ENCODE measurements around the gene CLEC7A.

The CLEC7A gene

DNA sequence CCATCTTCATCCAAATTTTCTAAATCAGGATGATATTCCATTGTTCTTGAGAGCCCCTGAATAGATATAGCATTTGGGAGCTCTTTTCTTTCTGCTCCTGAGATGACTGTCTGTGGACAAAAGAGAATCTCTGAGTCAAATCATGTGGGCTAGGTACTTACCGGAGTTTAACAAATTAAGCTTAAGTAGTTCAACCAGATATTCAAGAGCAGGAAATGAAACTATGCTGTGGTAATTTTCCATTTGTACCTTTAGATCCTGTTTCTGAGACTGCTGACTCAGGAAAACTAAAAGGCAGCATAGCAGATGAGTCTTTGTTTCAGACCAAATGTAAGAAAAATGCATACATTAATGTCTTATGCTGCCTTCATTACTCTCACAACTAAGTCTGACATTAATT, at the start of gene CLEC7A:
CLEC7A (minus strand) TSS at position 158 of the 400 bp plus-strand sequence; CDS start at position 41, 117 bp downstream.
- FAIRE-seq (no peak), DNase-seq (ENCODE audit: insufficient read length, low spot score) (no peak)

DNA sequence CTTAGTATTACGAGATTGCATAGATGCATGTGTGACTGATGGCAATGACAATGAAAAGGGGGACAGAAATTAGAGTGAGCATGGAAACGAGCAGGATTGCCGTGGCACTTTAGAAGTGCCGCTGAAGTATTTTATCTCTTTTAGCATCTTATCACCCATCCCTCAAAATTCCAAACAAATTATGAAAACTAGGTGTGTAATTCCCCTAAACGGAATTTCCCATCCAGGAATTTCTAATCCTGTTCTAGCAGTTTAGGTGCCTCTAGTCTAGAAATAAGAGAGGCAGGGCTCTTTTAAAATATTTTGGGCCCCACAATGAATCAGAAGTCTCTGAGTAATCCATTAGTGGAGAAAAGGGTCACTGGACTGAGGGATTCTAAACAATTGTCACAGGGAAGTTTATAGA, 49.8 kb upstream of the CLEC7A start:
- DNase-seq (ENCODE audit: insufficient read length, low spot score) (no peak), FAIRE-seq (peak; percentile 9)

DNA sequence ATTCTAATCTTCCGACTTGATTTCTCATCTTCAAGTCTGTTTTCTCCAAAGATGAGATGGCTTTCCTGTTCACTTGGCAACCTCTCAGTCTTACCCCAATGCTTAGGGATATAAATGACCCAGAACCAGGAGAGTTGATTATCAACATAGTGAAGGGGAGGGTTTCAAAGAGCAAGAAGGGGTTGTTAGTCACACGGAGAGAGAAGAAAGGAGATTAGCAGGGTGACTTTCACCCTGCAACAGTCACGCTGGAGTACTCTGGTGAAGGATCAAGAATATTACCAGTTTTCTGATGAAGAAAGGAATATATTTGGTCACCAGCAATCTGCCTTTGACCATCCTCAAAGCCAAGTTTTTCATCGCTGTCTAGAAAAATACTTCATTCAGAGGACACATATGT, 48.8 kb upstream of the CLEC7A start, which contains the start of gene TMEM52B:
TMEM52B (plus strand) TSS at position 212 of the 400 bp plus-strand sequence. CDS start 543 bp downstream, outside the sequence.
- FAIRE-seq (no peak), DNase-seq (ENCODE audit: insufficient read length, low spot score) (no peak)

DNA sequence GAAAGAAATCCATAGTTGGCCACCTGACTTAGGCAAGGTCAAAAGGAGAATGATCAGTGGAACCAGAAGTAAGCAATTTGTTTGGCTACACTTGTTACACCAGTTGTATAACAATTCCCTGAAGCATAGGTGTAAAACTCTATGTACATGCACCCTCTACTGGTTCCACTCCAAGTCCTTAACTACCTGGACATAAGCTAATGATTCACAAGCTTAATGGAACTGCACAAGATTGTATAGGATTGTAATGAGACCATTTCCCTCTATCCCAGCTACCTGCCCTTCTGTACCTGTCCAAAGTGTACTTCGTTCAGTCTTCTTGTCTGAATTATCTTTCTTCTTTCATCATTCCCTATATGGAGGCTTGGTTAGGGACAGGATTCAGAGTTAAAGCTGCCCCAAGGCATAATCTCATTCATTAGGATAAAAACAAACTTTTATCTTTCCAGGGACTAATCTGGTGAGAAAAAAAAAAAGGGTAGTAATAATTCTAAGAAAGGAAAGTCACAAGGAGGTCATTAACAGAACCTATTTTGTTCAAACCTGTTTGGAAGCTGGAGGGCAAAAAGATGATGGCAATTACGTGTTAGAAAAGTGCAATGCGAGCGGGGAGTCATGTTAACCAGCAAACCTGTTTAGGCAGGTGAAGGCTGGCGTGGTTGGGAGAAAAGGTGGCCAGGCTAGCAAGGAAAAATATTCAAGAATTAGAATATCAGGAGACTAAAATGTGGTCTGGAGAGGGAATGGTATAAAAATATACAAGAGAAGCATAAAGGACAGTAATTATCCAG, 46.0 kb upstream of the CLEC7A start:
- FAIRE-seq, result peak; percentile 16
- no peak for DNase-seq (ENCODE audit: insufficient read length, low spot score)

DNA sequence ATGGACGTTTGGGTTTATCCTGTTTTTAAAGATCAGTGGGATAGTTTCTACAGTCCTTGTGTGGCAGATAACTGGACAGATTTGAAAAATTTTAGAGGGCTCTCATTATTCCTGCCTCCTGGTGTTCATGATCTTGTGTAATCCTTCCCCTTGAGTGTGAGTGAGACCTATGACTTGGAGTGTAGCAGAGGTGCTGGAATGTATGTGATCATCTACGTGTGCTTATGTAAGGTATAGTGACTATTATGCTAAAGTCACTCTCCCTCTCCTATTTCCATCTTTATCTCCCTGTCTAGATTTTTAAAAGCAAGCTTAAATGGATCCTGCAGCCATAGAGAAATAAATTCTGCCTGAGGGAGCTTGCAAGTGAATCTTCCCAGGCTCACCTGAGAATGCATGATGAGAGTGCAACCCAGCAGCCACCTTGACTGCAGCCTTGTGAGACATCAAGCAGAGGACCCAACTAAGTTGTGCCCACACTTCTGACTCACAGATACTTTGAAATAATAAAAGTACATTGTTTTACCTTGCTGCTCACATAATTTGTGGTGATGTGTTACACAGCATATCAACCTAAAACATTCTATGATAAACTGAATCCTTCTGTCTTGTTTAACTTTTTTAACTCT, 45.1 kb upstream of the CLEC7A start:
- FAIRE-seq, result no peak

DNA sequence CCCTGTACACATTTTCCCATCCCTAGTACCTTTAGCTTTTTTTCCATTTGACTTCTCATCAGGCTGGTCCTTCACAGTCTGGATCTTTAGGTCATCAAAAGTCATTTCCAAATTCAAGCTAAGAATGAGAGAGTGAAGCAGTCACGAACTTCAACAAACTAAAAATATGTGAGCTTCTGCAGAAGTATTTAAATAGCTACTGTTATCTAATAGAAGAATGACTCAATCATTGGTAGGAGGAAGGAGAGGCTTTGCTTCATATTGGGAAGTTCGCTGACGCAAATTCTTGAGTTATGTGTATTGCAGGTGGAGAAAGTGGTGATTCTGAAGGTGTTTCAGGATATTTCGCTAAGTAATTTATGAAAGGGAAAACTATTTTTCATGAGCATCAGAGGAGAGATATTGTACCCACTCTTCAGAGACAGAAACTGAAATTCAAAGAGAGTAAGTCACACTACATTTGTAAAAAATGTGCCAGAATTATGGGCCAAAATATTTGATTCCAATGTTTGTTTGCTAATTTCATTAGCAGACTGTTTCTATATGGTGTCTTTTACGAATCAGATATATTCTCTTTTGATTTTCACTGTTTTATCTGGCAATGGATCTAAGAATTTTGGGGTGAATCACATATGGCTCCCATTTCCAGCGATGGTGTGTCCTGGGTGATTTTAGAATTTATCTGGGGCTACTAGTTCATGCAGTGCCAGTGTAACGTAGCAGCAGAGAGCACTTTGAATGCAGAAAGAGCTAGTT, 42.2 kb upstream of the CLEC7A start, which contains the start of gene OLR1:
OLR1 (minus strand) TSS at position 160 of the 756 bp plus-strand sequence; CDS start at position 105, 55 bp downstream.
- DNase-seq (ENCODE audit: insufficient read length, low spot score) (no peak), FAIRE-seq (peak; percentile 48)

More for the DNA sequence above, 45.1 kb upstream of the CLEC7A start:
- no peak for DNase-seq (ENCODE audit: insufficient read length, low spot score)

DNA sequence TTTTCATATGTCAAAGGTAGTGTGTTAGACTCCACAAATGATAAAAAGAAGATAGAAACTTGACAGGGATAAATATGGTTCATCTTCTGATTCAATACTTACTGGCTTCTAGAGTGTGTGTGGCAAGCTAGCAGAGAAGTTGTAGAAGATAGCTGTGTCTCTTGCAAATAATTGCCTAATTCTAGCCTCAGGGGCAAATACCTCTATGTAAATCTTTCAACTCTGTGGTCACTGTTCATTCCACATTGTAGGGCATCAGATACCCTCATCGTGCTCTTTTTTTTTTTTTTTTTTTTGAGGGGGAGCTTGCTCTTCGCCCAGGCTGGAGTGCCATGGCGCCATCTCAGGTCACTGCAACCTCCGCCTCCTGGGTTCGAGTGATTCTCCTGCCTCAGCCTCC, 40.2 kb upstream of the CLEC7A start:
- DNase-seq (ENCODE audit: insufficient read length, low spot score) (peak; percentile 77), FAIRE-seq (no peak)

DNA sequence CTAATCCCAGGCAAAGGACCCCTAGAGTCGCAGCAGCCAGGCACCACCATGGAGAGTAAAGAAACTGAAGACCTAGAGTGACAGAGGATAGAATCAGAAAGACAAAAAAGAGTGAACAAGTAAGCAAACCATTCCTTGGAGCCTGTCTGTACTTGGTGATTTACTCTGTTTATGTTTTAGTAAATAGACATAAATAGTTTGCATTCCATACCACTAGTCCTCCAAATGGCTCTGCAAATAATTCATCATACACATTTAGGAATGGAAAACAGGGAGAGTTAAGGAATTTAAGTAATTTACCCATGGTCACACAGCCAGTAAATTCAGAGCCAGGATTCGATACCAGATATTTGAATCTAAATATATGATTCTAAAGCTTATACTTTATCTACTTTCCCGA, 39.1 kb upstream of the CLEC7A start:
- no peak for FAIRE-seq
- no peak for DNase-seq (ENCODE audit: insufficient read length, low spot score)

DNA sequence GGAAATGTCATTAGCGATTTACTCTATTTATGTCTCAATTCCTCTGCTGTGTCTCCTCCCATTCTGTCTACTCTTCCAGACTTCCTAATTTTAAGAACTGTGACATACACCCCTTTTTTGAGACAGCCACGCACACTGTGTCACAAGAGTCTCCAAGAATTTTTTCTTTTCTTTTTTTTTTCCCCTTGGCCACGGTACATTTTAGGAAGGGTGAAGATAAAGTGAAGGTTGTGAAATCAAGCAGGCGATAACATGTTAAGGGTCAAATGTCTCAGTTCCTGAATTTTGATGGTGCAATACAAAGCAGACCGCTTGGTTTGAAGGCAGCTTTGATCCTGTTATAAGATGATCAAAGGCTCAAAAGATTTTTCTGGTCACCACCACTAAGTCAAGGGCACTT, 37.6 kb upstream of the CLEC7A start:
- no peak for FAIRE-seq
- no peak for DNase-seq (ENCODE audit: insufficient read length, low spot score)

DNA sequence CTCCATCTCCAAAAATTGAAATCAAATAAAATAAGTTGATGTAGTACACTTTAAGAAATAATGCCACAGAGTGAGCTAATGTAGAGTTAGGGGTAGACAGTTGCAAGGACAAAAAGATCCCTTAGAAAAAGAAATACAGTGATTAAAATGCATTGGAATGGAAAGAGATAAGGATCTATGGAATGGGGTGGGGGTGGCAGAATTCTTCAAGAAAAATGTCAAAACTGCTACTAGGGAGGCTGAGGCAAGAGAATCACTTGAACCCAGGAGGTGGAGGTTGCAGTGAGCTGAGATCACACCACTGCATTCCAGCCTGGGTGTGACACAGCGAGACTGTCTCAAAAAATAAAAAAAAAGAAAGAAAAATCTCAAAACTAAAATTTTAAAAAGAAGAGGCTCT, 35.4 kb upstream of the CLEC7A start:
- DNase-seq (ENCODE audit: insufficient read length, low spot score) (no peak), FAIRE-seq (no peak)

DNA sequence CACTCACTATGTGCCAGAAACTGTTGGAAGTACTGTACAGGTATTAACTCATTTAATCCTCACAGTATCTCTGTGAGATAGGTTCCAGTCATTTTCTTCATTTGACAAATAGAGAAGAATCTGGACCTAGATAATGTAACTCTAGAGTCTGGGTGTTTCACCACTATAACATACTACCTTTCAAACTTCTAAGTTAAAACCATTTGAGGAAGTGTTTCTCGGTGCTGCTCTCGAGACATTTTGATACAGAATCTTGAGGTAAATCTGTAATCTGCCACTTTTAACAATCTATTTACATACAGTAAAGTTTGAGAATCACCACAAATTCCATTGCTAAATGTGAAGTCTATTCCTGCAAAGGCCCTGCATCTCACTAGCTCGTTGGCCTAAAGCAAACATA, 33.1 kb upstream of the CLEC7A start:
- FAIRE-seq, result no peak
- DNase-seq (ENCODE audit: insufficient read length, low spot score), result no peak

DNA sequence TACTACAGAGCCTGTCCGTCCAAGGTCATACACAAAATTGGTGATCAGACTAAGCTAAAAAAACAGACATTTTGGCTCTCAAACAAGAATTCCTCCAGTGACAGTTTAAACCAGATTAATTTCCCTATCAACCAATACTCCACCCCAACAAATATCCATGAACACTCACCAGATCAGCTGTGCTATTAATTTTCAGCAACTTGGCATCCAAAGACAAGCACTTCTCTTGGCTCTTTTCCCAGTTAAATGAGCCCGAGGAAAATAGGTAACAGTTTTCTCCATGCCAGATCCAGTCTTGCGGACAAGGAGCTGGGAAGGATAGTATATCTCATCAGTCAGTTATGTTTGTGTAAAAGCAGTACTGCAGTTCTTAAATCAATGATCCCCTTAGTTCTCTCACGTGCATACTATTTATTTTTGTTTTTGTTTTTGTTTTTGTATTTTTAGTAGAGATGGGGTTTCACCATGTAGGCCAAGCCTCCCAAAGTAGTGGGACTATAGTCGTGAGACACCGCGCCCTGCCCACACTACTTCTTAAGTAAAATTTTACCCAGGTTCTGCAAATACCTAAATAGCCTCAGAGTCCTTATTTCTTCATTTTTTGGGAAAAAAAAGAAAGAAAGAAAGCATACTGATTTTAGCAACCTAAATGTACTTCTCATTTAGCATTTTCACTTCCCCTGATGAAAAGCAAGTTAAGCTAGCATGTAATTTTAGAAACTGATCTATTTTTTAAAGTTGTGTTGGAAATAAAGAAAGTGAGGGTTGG, 30.8 kb upstream of the CLEC7A start:
- DNase-seq (ENCODE audit: insufficient read length, low spot score), result no peak
- FAIRE-seq, result no peak

DNA sequence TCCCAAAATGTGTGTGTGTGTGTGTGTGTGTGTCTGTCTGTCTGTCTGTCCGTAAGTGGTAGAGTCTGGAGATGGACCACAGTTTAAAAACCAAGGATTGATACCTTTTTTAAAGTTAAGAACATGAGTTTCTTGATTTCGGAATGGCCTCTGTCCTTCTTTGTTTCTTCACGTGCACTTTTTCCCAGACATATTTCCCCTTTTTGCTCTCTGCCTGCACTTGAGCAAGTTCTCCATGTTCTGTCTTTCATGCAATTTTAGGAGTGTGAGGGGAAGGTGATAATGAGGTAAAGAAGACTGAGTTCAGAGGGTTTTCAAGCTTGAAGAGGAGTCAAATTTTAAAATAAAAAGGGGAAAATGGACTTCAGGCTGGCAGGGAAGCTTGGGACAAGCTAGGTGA, 29.3 kb upstream of the CLEC7A start:
- DNase-seq (ENCODE audit: insufficient read length, low spot score), result no peak
- no peak for FAIRE-seq

DNA sequence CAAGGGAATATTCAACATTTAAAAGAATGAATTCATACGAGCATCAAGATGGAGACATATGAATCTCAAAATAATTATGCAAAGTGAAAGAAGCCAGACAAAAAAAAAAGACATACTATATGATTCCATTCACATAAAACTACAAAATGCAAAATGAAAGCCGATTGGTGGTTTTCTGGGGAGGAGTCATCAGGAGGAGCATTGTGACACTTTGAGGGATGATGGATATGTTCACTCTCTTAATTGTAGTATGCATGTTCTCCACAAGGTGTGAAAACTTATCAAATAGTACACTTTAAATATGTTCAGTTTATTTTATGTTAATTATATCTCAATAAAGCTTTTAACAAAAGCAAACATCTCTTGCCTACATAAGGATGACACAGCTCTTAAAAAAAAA, 28.4 kb upstream of the CLEC7A start:
- FAIRE-seq, result no peak
- DNase-seq (ENCODE audit: insufficient read length, low spot score), result no peak

DNA sequence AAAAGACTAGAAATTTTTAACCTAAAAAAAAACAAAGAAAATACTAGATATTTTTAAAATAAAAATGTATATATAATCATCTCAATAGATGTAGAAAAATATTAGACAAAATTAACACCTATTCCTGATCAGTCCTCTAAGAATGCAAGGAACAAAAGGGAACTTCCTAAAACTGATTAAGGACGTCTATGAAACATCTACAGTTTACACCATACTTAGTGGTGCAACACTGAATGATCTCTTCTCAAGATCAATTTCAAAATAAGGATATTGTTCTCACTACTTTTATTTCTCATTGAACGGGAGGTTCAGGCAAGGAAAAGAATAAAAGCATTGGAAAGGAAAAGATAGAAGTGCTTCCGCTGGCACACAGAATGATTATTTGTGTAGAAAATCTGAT, 26.0 kb upstream of the CLEC7A start:
- FAIRE-seq, result no peak
- DNase-seq (ENCODE audit: insufficient read length, low spot score), result no peak

DNA sequence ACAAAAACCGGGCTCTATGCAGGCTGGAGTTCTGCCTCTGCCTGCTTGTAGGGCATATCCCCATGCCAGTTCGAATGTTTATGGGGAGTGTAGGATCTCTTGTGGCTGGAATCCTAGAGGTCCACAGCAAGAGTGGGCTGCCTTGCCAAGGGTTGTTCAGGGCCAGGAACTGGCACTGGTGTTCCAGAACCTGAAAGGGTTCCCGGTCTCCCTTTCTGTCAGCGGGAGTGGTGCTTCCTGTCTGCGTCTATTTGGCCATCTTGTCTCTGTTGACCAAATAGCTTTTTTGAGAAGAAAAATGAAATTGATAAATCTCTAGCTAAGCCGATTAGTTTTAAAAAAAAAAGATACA, 24.1 kb upstream of the CLEC7A start:
- DNase-seq (ENCODE audit: insufficient read length, low spot score) (no peak), FAIRE-seq (no peak)

DNA sequence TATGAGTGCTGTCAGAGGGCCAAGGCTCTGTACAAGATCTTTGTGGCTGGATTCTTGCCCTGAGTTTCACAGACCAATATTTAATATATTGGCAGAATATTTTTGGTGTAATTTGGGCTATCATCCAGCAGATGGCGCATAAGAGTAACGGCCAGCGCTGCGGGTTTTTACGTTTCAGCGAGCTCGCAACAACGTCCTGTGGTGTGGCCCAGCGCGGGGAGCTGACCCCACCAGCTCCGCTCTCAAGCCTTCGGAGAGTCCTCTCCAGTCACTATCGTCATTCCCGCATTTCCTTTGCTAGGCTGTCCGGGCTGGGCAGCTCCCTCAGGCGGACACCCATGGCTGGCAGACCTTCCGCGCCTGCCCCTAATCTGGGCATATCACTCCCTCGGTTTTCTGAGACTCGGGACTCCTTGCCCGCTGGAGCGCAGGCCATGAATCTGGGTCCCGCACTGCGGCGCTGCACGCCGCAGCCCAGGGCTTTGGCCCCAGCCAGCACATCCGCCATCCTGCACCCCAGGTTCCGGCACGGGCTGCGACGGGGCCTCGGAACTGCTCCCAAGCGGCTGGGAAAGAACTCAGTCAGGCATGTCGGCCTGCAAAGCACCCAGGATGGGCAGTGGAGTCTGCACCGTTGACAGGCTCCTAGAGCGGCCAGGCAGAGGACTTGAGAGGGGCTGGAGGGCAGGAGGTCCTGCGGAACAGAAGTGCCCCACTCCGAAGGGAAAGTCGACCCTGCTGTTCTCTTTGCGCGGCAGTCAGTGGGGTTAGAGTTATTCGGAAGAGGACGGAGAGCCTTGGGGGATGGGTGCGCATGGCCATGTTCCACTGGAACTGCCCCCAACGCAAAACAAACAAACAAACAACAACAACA, 23.5 kb upstream of the CLEC7A start:
- peak; percentile 53 for DNase-seq (ENCODE audit: insufficient read length, low spot score)
- no peak for FAIRE-seq

DNA sequence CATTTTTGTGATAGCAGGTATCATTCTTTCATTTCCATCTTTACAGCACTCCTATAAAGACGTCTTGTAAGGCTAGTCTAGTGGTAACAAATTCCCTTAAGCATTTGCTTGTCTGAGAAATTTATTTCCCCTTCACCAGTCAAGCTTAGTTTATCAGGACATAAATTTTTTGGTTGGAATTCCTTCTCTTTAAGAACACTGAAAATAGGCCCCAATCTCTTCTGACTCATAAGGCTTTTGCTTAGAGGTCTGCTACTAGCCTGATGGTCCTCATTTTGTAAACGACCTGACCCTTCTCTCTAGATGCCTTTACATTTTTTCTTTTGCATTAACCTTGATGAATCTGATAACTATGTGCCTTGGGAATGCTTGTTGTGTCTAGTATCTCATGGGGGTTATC, 21.6 kb upstream of the CLEC7A start:
- DNase-seq (ENCODE audit: insufficient read length, low spot score) (no peak), FAIRE-seq (no peak)

DNA sequence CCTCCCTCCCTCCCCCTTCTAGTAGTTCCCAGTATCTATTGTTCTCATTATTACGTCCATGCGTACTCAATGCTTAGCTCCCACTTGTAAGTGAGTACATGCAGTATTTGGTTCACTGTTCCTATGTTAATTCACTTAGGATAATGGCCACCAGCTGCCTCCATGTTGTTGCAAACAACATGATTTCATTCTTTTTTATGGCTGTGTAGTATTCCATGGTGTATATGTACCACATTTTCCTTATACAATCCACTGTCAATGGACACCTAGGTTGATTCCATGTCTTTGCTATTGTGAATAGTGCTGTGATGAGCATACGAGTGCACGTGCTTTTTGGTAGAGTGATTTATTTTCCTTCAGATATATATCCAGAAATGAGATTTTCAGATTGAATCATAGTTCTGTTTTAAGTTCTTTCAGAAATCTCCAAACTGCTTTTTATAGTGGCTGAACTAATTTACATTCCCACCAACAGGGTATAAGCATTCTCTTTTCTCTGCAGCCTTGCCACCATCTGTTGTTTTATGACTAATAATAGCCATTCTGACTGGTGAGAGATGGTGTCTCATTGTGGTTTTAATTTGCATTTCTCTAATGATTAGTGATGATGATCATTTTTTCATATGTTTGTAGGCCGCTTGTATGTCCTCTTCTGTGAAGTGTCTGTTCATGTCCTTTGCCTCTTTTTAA, 17.9 kb upstream of the CLEC7A start:
- FAIRE-seq (peak; percentile 20), DNase-seq (ENCODE audit: insufficient read length, low spot score) (no peak)
